ENCODE results near the gene THRA. TPM values are rescaled to one million over a fixed set of nuclear protein-coding genes. Genes with fewer than 3 reads are reported as not detected.

THRA gene
- polyA plus RNA-seq, 1 of the 3 experiments (the other 2 are of a cell fraction), result 23.1 TPM

GRCh38 chr17:40122136-40122998 is 59.6 kb downstream of the THRA start:
- Histone ChIP-seq H2AFZ (ENCODE audit: low read depth) (no peak overlapping the region), H3K27ac (ENCODE audit: low read depth in 2 of 2, low read length in 1 of 2) (peak overlapping the region; percentile 89 to 92), H3K9me2 (no peaks in the 10 kb centered on the region), H3K4me3 (ENCODE audit: low read depth in 2 of 2, low read length in 1 of 2) (peak overlapping the region; percentile 81 to 99), H3K36me3 (replicated peaks in 1 of 2; ENCODE audit: control insufficient read depth in 1 of 2, insufficient read depth in 2 of 2, low read length in 1 of 2) (peaks cover 10 to 12% of the 10 kb centered on the region in 2 experiments), H3K27me3 (ENCODE audit: insufficient read depth) (no peaks in the 10 kb centered on the region), H3K79me2 (ENCODE audit: insufficient read depth) (peaks cover 74% of the 10 kb centered on the region), H3F3A (replicated peaks; ENCODE audit: insufficient read depth) (peaks cover 3% of the 10 kb centered on the region), H3K4me2 (peak overlapping the region; percentile 97), H3K9me3 (no peaks in the 10 kb centered on the region), H4K20me1 (ENCODE audit: insufficient read depth) (peaks cover 31% of the 10 kb centered on the region), H3K4me1 (ENCODE audit: control insufficient read depth in 1 of 2, insufficient read depth in 2 of 2, low read depth in 1 of 2, low read length in 1 of 2) (peaks cover 6 to 7% of the 10 kb centered on the region in 2 experiments; a peak in 2 of 4 replicates), H3K9ac (peak overlapping the region; percentile 98)
- POLR2A ChIA-PET, result interaction anchor here (0.5 to 3.1 kb wide), 6 partner anchors 9 to 1387 kb away, joined by 3 to 20 read pairs (median 8); partner anchors contain the start of gene CASC3
- CTCF ChIA-PET, result interaction anchor here (1.0 to 3.1 kb wide), 6 partner anchors 10 to 106 kb away, joined by 3 to 13 read pairs (median 5); no protein-coding TSS in a partner anchor
- under 1% methylated on average over 24 of the region's 97 CpGs for WGBS (ENCODE audit: low lambda C conversion rate)
- DNase-seq, result peak; percentile 80
- TF ChIP-seq SIN3A (IDR thresholded peaks at IDR 0.05; ENCODE audit: borderline replicate concordance, low read depth, low read length) (0 out of 2 replicates have a peak, but pooled peaks have one; percentile 20), TAF1 (IDR thresholded peaks at IDR 0.05; ENCODE audit: borderline replicate concordance, low read depth, low read length) (peak; percentile 28; the same call in 1 of the 2 replicates), ZBTB33 (IDR thresholded peaks at IDR 0.05; ENCODE audit: borderline replicate concordance, low read depth) (no peak), MAX (IDR thresholded peaks at IDR 0.05; ENCODE audit: low read depth) (no peak), SMC3 (IDR thresholded peaks at IDR 0.05; ENCODE audit: low read depth, low read length) (no peak), RAD21 (IDR thresholded peaks at IDR 0.05; ENCODE audit: low read length) (no peak), MXI1 (IDR thresholded peaks at IDR 0.05; ENCODE audit: low read depth, low read length) (no peak), GATA2 (CRISPR knock-in tag; IDR thresholded peaks at IDR 0.05) (no peak), NRF1 (IDR thresholded peaks at IDR 0.05; ENCODE audit: low read depth, low read length) (no peak)

- Histone ChIP-seq H3K27ac (ENCODE audit: low read depth in 2 of 2, low read length in 1 of 2) (peak overlapping the region; percentile 55 to 92; a peak in 3 of 4 replicates), H3K9ac (peak overlapping the region; percentile 98), H3K9me2 (no peaks in the 10 kb centered on the region), H3K4me1 (ENCODE audit: control insufficient read depth in 1 of 2, insufficient read depth in 2 of 2, low read depth in 1 of 2, low read length in 1 of 2) (peaks cover 6 to 7% of the 10 kb centered on the region in 2 experiments; a peak in 2 of 4 replicates), H3K27me3 (ENCODE audit: insufficient read depth) (no peaks in the 10 kb centered on the region), H2AFZ (ENCODE audit: low read depth) (no peak overlapping the region), H3K4me2 (peak overlapping the region; percentile 97), H3K36me3 (replicated peaks in 1 of 2; ENCODE audit: control insufficient read depth in 1 of 2, insufficient read depth in 2 of 2, low read length in 1 of 2) (peaks cover 12 to 17% of the 10 kb centered on the region in 2 experiments), H3K4me3 (ENCODE audit: low read depth in 2 of 2, low read length in 1 of 2) (peak overlapping the region; percentile 81 to 99), H3K9me3 (no peaks in the 10 kb centered on the region), H3K79me2 (ENCODE audit: insufficient read depth) (peaks cover 82% of the 10 kb centered on the region), H3F3A (replicated peaks; ENCODE audit: insufficient read depth) (no peaks in the 10 kb centered on the region), H4K20me1 (ENCODE audit: insufficient read depth) (peaks cover 31% of the 10 kb centered on the region)
- TF ChIP-seq CHD2 (IDR thresholded peaks at IDR 0.05; ENCODE audit: low read length, partially characterized antibody) (peak; percentile 53), NRF1 (IDR thresholded peaks at IDR 0.05; ENCODE audit: low read depth, low read length) (peak; percentile 74), MAX (IDR thresholded peaks at IDR 0.05; ENCODE audit: low read depth) (peak; percentile 84), SIN3A (IDR thresholded peaks at IDR 0.05; ENCODE audit: borderline replicate concordance, low read depth, low read length) (no peak), ZBTB33 (IDR thresholded peaks at IDR 0.05; ENCODE audit: borderline replicate concordance, low read depth) (no peak), MXI1 (IDR thresholded peaks at IDR 0.05; ENCODE audit: low read depth, low read length) (peak; percentile 81), POLR2AphosphoS5 (IDR thresholded peaks at IDR 0.05; ENCODE audit: low read depth, low read length) (peak; percentile 13; the same call in 1 of the 2 replicates), SMC3 (IDR thresholded peaks at IDR 0.05; ENCODE audit: low read depth, low read length) (no peak), FOSL2 (IDR thresholded peaks at IDR 0.05; ENCODE audit: borderline replicate concordance, low read depth) (no peak)
- DNase-seq, result peak; percentile 83
- WGBS (ENCODE audit: low lambda C conversion rate), result 0% methylated on average over 16 of the region's 43 CpGs
- ChIA-PET POLR2A (interaction anchor here (0.6 to 3.1 kb wide), 7 partner anchors 10 to 375 kb away, joined by 3 to 20 read pairs (median 4); partner anchors contain the start of gene CASC3), CTCF (interaction anchor here (0.6 to 3.9 kb wide), 16 partner anchors 10 to 106 kb away, joined by 3 to 34 read pairs (median 4); partner anchors contain the start of gene CASC3)
Measured at GRCh38 chr17:40122999-40123810, 60.4 kb downstream of the THRA start.

All from SK-N-SH (cell line).